ENCODE data around the gene MZF1. TPM values are rescaled to one million over a fixed set of nuclear protein-coding genes. Genes with fewer than 3 reads are reported as not detected.

The MZF1 gene
- total and polyA plus RNA-seq, 11 donors, result 6.2 to 12.5 (median 9.1) TPM

- peaks cover 0 to 13% (median 10%) of the 10 kb centered on the region in 9 donors for H3K36me3 ChIP-seq
- TF ChIP-seq POLR2A (IDR thresholded peaks at IDR 0.05), result no peak
- TF ChIP-seq, protein P1, sequence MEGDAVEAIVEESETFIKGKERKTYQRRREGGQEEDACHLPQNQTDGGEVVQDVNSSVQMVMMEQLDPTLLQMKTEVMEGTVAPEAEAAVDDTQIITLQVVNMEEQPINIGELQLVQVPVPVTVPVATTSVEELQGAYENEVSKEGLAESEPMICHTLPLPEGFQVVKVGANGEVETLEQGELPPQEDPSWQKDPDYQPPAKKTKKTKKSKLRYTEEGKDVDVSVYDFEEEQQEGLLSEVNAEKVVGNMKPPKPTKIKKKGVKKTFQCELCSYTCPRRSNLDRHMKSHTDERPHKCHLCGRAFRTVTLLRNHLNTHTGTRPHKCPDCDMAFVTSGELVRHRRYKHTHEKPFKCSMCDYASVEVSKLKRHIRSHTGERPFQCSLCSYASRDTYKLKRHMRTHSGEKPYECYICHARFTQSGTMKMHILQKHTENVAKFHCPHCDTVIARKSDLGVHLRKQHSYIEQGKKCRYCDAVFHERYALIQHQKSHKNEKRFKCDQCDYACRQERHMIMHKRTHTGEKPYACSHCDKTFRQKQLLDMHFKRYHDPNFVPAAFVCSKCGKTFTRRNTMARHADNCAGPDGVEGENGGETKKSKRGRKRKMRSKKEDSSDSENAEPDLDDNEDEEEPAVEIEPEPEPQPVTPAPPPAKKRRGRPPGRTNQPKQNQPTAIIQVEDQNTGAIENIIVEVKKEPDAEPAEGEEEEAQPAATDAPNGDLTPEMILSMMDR (IDR thresholded peaks at IDR 0.05), result no peak
- ATAC-seq, result no peak
- peak in 1 of 5 donors; percentile 45 for DNase-seq
- H3K9me3 ChIP-seq, result no peaks in the 10 kb centered on the region
- intact Hi-C loops (cut with DNase I), result no loop called here
- peaks cover 11 to 56% (median 48%) of the 10 kb centered on the region in 12 donors for H3K4me1 ChIP-seq
- H3K27ac ChIP-seq, result no peak overlapping the region
- H3K4me3 ChIP-seq, result no peak overlapping the region
- peaks cover 0 to 21% (median 0%) of the 10 kb centered on the region in 9 donors for H3K27me3 ChIP-seq
Observed at GRCh38 chr19:58560921-58561320, 12.2 kb downstream of the MZF1 start.

- Histone ChIP-seq H3K4me1 (peaks cover 11 to 62% (median 54%) of the 10 kb centered on the region in 12 donors), H3K9me3 (no peaks in the 10 kb centered on the region), H3K4me3 (peak overlapping the region in 9 of 12 donors; percentile 73 to 96 (median 84)), H3K36me3 (peaks cover 0 to 19% (median 14%) of the 10 kb centered on the region in 9 donors), H3K27me3 (peaks cover 0 to 21% (median 0%) of the 10 kb centered on the region in 9 donors), H3K27ac (peak overlapping the region in 11 of 12 donors; percentile 90 to 100 (median 100))
- intact Hi-C loops (cut with DNase I), result no loop called here
- ATAC-seq, result no peak
- no peak for TF ChIP-seq POLR2A (IDR thresholded peaks at IDR 0.05)
- TF ChIP-seq, protein P1 (IDR thresholded peaks at IDR 0.05), result no peak
- peak in 2 of 5 donors; percentile 27 to 30 for DNase-seq
- 80 to 87% (median 83%) methylated on average over 8 of the region's 8 CpGs for WGBS, 4 donors
Observed at GRCh38 chr19:58560007-58560887, 12.9 kb downstream of the MZF1 start.

GRCh38 chr19:58559275-58560006 lies 13.7 kb downstream of the MZF1 start:
- intact Hi-C loops (cut with DNase I), result loop anchor here in 4 of 10 donors (1.0 to 2.0 kb wide), 3 partner anchors 13 to 40 kb away; partner anchors contain the start of genes MZF1 (in 2 of the 4) and ZBTB45 (in 2 of the 4)
- H3K4me3 ChIP-seq, result peak overlapping the region; percentile 28 to 96 (median 77)
- peak in 1 of 2 donors; percentile 41 for TF ChIP-seq POLR2A (IDR thresholded peaks at IDR 0.05)
- TF ChIP-seq, protein P1 (IDR thresholded peaks at IDR 0.05), result no peak
- H3K27ac ChIP-seq, result peak overlapping the region; percentile 90 to 100 (median 100)
- H3K27me3 ChIP-seq, result peaks cover 0 to 21% (median 0%) of the 10 kb centered on the region in 9 donors
- H3K9me3 ChIP-seq, result no peaks in the 10 kb centered on the region
- WGBS, 4 donors, result 1 to 3% (median 1%) methylated on average over 20 to 33 of the region's 33 CpGs
- ATAC-seq (peak; percentile 66 to 80 (median 70)), DNase-seq (peak; percentile 93 to 96 (median 93))
- H3K4me1 ChIP-seq, result peaks cover 11 to 66% (median 57%) of the 10 kb centered on the region in 12 donors
- peaks cover 0 to 19% (median 14%) of the 10 kb centered on the region in 9 donors for H3K36me3 ChIP-seq
